ENCODE measurements around the gene AIPL1.

The AIPL1 gene

GRCh38 chr17:6413065-6413464 is 21.9 kb downstream of the AIPL1 start:
- DNase-seq = peak; percentile 63 to 65

GRCh38 chr17:6408735-6409134 is 26.2 kb downstream of the AIPL1 start:
- no peak for DNase-seq

- no peak for DNase-seq
Measured at GRCh38 chr17:6408276-6408675, 26.6 kb downstream of the AIPL1 start.

GRCh38 chr17:6402258-6402657 is 32.7 kb downstream of the AIPL1 start:
- DNase-seq = no peak

- no peak for DNase-seq
Measured at GRCh38 chr17:6398955-6399354, 36.0 kb downstream of the AIPL1 start.

GRCh38 chr17:6394055-6394606 is 40.8 kb downstream of the AIPL1 start:
- DNase-seq = no peak

- no peak for DNase-seq
Measured at GRCh38 chr17:6393351-6393952, 41.5 kb downstream of the AIPL1 start.

GRCh38 chr17:6392609-6393350 is 42.1 kb downstream of the AIPL1 start:
- DNase-seq = no peak

- no peak for DNase-seq
Measured at GRCh38 chr17:6388416-6388815, 46.5 kb downstream of the AIPL1 start.

GRCh38 chr17:6387858-6388257 is 47.1 kb downstream of the AIPL1 start:
- DNase-seq = no peak

GRCh38 chr17:6387442-6387841 is 47.5 kb downstream of the AIPL1 start:
- no peak for DNase-seq

GRCh38 chr17:6386041-6386630 is 48.8 kb downstream of the AIPL1 start:
- no peak for DNase-seq

GRCh38 chr17:6384481-6384880 is 50.4 kb downstream of the AIPL1 start:
- no peak for DNase-seq

GRCh38 chr17:6381526-6382465 is 53.1 kb downstream of the AIPL1 start:
- no peak for DNase-seq

- no peak for DNase-seq
Measured at GRCh38 chr17:6380915-6381438, 53.9 kb downstream of the AIPL1 start.

GRCh38 chr17:6377906-6378305 is 57.0 kb downstream of the AIPL1 start:
- DNase-seq = no peak

- DNase-seq = no peak
Measured at GRCh38 chr17:6376931-6377361, 58.0 kb downstream of the AIPL1 start.

GRCh38 chr17:6374761-6375312 is 60.1 kb downstream of the AIPL1 start:
- DNase-seq = no peak

GRCh38 chr17:6374271-6374691 is 60.6 kb downstream of the AIPL1 start:
- no peak for DNase-seq
